PC-9 (cell line): ENCODE results near the gene BTLA. TPM values are rescaled to one million over a fixed set of nuclear protein-coding genes. Genes with fewer than 3 reads are reported as not detected.
"Not testable (repeated sequence)": the region's sequence is repeated elsewhere in the genome, so short reads cannot be mapped to it uniquely, and the experiment has no call there.

ENCODE experiments used
- BruUV-seq: library from RNA; stranded (reverse); fragments of 400-500 nt; replicated peaks from 2 replicates; lab custom pipeline; 2021; lab: Mats Ljungman, UMichigan
- CTCF ChIA-PET: fragments of 300-600 bp; sonication (Branson Sonifier 250); formaldehyde crosslinking; loops from one replicate; lab custom pipeline; 2022; ENCODE audit warnings: antibody characterized with exemption; lab: Charles Lee
- POLR2A ChIA-PET: fragments of 300-600 bp; sonication (Branson Sonifier 250); formaldehyde crosslinking; loops from one replicate; lab custom pipeline; 2022; ENCODE audit warnings: antibody characterized with exemption; ENCODE audit not compliant: unreplicated experiment; lab: Charles Lee
- DNase-seq, 2 experiments: peaks; one replicate each; pipeline versions ENCODE4 v3.0.0 to v3.0.0-alpha.2; 2015 to 2022; ENCODE audit warnings: mixed read lengths in 1 of 2
- H2AFZ ChIP-seq: fragments of 200-600 bp; sonication (generic); 2 replicates; pipeline ENCODE4 v1.8.1; 2017; ENCODE audit warnings: antibody characterized with exemption
- H3F3A ChIP-seq: fragments of 200-600 bp; sonication (generic); 2 replicates; pipeline ENCODE4 v1.8.1; 2017; ENCODE audit warnings: antibody characterized with exemption, mild to moderate bottlenecking, low read depth; ENCODE audit not compliant: insufficient read depth
- H3K27ac ChIP-seq: fragments of 200-600 bp; sonication (generic); 2 replicates; pipeline ENCODE4 v1.6.1; 2016; ENCODE audit warnings: mixed run types
- H3K27me3 ChIP-seq: fragments of 200-600 bp; sonication (generic); 2 replicates; pipeline ENCODE4 v1.6.1; 2016; ENCODE audit warnings: low read depth, mixed run types; ENCODE audit not compliant: insufficient read depth
- H3K36me3 ChIP-seq: fragments of 200-600 bp; sonication (generic); 2 replicates; pipeline ENCODE4 v1.6.1; 2016; ENCODE audit warnings: low read depth, mixed run types
- H3K4me1 ChIP-seq: fragments of 200-600 bp; sonication (generic); replicated peaks from 2 replicates; pipeline ENCODE4 v1.6.1; 2016; ENCODE audit warnings: mixed run types; ENCODE audit not compliant: insufficient read depth
- H3K4me2 ChIP-seq: fragments of 200-600 bp; sonication (generic); 2 replicates; pipeline ENCODE4 v1.6.1; 2017; ENCODE audit warnings: mixed run types
- H3K4me3 ChIP-seq: fragments of 200-600 bp; sonication (generic); 2 replicates; pipeline ENCODE4 v1.6.1; 2016; ENCODE audit warnings: mixed run types
- H3K79me2 ChIP-seq: fragments of 200-600 bp; sonication (generic); 2 replicates; pipeline ENCODE4 v1.6.1; 2017; ENCODE audit warnings: low read depth, mixed run types
- H3K9me2 ChIP-seq: fragments of 200-600 bp; sonication (generic); 2 replicates; pipeline ENCODE4 v1.8.1; 2017; ENCODE audit warnings: mild to moderate bottlenecking; ENCODE audit not compliant: insufficient read depth
- H3K9me3 ChIP-seq: fragments of 200-600 bp; sonication (generic); 2 replicates; pipeline ENCODE4 v1.8.1; 2016; ENCODE audit warnings: low read depth; ENCODE audit not compliant: insufficient read depth
- H4K20me1 ChIP-seq: fragments of 200-600 bp; sonication (generic); 2 replicates; pipeline ENCODE4 v1.8.1; 2017; ENCODE audit not compliant: insufficient read depth
- EZH2 ChIP-seq: fragments of 200-600 bp; sonication (generic); IDR thresholded peaks from 2 replicates; pipeline ENCODE4 v1.8.0; 2017; ENCODE audit warnings: antibody characterized with exemption, low read depth
- intact Hi-C: fragments of 100-400 bp; cut with micrococcal nuclease; formaldehyde crosslinking; loops from one replicate; pipeline ENCODE4 v1.10.0; 2022; ENCODE audit not compliant: unreplicated experiment
- total RNA-seq: library from RNA; stranded (reverse); gene quantifications from 2 replicates; pipeline ENCODE4 v1.2.3, GENCODE V29; 2021
- TF ChIP-seq, protein P1 (sequence below): fragments of 200-600 bp; sonication (generic); conservative IDR thresholded peaks from 2 replicates; pipeline ENCODE4 v1.6.1; 2017; ENCODE audit warnings: mixed run types, antibody characterized with exemption, mild to moderate bottlenecking, moderate library complexity

The BTLA gene
- total RNA-seq, 1 experiment from 2014 or later = not detected

DNA sequence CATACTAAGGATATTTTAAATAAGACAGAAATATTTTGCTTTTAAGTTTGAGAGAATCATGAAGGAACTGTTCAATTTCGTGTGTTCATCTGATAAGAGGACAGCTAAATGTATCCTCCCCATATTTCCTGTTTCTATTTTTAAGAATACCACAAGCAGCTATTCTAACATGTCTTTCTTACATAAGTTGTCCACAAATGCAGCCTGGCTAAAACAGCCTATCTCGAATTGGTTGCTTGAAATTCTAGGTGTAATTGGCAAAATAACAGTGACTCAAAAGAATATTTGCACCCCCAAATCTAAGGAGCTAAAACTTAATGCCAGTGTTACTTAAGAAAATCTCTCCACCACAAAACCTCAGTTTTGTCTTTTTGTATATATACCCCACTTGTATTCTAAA is 35.0 kb downstream of the BTLA start:
- no peaks in the 10 kb centered on the region for H3K9me2 ChIP-seq
- intact Hi-C loops = no loop called here
- CTCF ChIA-PET = interaction anchor here (0.7 kb wide), 1 partner anchor 149 kb away, joined by 4 read pairs; no protein-coding TSS in a partner anchor
- POLR2A ChIA-PET = interaction anchor here (0.6 kb wide), 1 partner anchor 542 kb away, joined by 6 read pairs; no protein-coding TSS in a partner anchor
- no peaks in the 10 kb centered on the region for H3K36me3 ChIP-seq
- H3K79me2 ChIP-seq = no peaks in the 10 kb centered on the region
- no peaks in the 10 kb centered on the region for H3K27me3 ChIP-seq
- H2AFZ ChIP-seq = no peak overlapping the region
- no peaks in the 10 kb centered on the region for H3F3A ChIP-seq
- H3K4me3 ChIP-seq = no peak overlapping the region
- no peak overlapping the region for H3K27ac ChIP-seq
- DNase-seq = no peak
- no peak overlapping the region for H3K4me2 ChIP-seq
- BruUV-seq = no TSS peak
- H3K9me3 ChIP-seq = no peaks in the 10 kb centered on the region
- no peaks in the 10 kb centered on the region for H3K4me1 ChIP-seq
- no peaks in the 10 kb centered on the region; the same call in 1 of the 2 replicates for H4K20me1 ChIP-seq
- TF ChIP-seq EZH2 = no peak
- TF ChIP-seq, protein P1, sequence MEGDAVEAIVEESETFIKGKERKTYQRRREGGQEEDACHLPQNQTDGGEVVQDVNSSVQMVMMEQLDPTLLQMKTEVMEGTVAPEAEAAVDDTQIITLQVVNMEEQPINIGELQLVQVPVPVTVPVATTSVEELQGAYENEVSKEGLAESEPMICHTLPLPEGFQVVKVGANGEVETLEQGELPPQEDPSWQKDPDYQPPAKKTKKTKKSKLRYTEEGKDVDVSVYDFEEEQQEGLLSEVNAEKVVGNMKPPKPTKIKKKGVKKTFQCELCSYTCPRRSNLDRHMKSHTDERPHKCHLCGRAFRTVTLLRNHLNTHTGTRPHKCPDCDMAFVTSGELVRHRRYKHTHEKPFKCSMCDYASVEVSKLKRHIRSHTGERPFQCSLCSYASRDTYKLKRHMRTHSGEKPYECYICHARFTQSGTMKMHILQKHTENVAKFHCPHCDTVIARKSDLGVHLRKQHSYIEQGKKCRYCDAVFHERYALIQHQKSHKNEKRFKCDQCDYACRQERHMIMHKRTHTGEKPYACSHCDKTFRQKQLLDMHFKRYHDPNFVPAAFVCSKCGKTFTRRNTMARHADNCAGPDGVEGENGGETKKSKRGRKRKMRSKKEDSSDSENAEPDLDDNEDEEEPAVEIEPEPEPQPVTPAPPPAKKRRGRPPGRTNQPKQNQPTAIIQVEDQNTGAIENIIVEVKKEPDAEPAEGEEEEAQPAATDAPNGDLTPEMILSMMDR = no peak

DNA sequence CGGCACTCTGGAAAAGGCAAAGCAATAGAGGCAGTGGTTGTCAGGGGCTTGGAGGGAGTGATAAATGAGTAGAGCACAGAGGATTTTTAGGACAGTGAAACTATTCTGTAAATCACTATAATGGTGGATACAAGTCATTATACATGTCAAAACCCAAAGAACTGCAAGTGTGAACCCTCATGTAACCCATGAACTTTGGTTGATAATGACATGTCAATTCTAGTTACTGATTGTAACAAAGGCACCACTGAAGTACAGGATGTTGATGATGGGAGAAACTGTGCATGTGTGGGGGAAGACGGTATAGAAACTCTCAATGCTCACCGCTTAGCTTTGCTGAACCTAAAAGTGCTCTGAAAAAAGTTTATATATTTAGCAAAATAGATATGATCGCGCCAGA is 36.0 kb downstream of the BTLA start:
- DNase-seq = no peak
- Histone ChIP-seq H3F3A (no peaks in the 10 kb centered on the region), H3K4me2 (no peak overlapping the region), H3K27me3 (no peaks in the 10 kb centered on the region), H2AFZ (no peak overlapping the region), H3K4me3 (no peak overlapping the region), H3K9me2 (no peaks in the 10 kb centered on the region), H4K20me1 (no peaks in the 10 kb centered on the region; the same call in 1 of the 2 replicates), H3K36me3 (no peaks in the 10 kb centered on the region), H3K4me1 (no peaks in the 10 kb centered on the region), H3K9me3 (no peaks in the 10 kb centered on the region), H3K27ac (no peak overlapping the region), H3K79me2 (no peaks in the 10 kb centered on the region)
- ChIA-PET POLR2A (no interaction called here), CTCF (no interaction called here)
- BruUV-seq = no TSS peak
- intact Hi-C loops = no loop called here
- TF ChIP-seq, protein P1 = no peak
- TF ChIP-seq EZH2 = no peak

DNA sequence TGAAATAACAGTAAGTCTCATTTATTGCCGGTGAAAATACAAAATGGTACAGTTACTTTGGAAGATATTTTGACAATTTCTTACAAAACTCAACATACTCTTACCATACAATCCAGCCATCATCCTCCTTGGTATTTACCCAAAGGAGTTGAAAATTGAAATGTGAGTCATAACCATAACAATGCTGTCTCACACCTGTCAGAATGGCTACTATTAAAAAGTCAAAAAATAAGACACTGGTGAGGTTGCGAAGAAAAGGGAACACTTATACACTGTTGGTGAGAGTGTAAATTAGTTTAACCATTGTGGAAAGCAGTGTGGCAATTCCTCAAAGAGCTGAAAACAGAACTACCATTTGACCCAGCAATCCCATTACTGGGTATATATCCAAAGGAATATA is 37.5 kb downstream of the BTLA start:
- H3K4me3 ChIP-seq, intact Hi-C loops, H4K20me1 ChIP-seq, POLR2A ChIA-PET, H3K79me2 ChIP-seq, H3F3A ChIP-seq, H3K9me3 ChIP-seq, H3K27ac ChIP-seq, H3K9me2 ChIP-seq, H2AFZ ChIP-seq, H3K36me3 ChIP-seq, H3K4me2 ChIP-seq, BruUV-seq, CTCF ChIA-PET, DNase-seq, H3K27me3 ChIP-seq, H3K4me1 ChIP-seq: not testable (repeated sequence)
